Measurements from ENCODE around the gene CYP4F8.

DNA sequence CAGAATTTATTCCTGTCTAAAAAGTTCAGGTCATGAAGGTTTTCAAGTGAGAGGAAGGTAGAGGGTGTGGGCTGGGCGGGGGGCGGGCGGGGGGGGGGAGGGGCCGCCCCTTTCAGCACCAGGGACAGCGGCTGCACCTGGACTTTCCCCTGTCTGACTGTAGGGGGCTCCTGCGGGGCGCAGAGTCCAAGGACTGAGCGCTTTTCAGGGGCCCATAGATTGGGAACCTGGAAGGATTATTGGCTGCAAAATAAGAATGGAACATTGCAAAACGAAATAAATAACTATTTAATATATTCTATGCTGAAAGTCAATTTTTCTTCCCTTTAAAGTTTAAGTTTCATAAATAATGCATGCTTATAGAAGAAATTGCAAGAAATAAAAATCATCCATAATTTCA is 16.8 kb downstream of the CYP4F8 start:
- TF ChIP-seq, protein P1, sequence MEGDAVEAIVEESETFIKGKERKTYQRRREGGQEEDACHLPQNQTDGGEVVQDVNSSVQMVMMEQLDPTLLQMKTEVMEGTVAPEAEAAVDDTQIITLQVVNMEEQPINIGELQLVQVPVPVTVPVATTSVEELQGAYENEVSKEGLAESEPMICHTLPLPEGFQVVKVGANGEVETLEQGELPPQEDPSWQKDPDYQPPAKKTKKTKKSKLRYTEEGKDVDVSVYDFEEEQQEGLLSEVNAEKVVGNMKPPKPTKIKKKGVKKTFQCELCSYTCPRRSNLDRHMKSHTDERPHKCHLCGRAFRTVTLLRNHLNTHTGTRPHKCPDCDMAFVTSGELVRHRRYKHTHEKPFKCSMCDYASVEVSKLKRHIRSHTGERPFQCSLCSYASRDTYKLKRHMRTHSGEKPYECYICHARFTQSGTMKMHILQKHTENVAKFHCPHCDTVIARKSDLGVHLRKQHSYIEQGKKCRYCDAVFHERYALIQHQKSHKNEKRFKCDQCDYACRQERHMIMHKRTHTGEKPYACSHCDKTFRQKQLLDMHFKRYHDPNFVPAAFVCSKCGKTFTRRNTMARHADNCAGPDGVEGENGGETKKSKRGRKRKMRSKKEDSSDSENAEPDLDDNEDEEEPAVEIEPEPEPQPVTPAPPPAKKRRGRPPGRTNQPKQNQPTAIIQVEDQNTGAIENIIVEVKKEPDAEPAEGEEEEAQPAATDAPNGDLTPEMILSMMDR (IDR thresholded peaks at IDR 0.05): peak in 1 of 6 experiments; percentile 40
- TF ChIP-seq POLR2A (IDR thresholded peaks at IDR 0.05): no peak

All from thyroid gland (tissue), 4 donors.